UCSD-AML1 (cell line): Measurements from ENCODE around the gene RBBP8.
"Not testable (repeated sequence)": the region's sequence is repeated elsewhere in the genome, so short reads cannot be mapped to it uniquely, and the experiment has no call there.

Source experiments
- DNase-seq: peaks from one replicate; lab custom pipeline; 2025; ENCODE audit not compliant: unreplicated experiment; lab: John Stamatoyannopoulos, UW

RBBP8 gene

GRCh38 chr18:22939649-22940048 is 6.5 kb downstream of the RBBP8 start:
- DNase-seq = no peak

DNA sequence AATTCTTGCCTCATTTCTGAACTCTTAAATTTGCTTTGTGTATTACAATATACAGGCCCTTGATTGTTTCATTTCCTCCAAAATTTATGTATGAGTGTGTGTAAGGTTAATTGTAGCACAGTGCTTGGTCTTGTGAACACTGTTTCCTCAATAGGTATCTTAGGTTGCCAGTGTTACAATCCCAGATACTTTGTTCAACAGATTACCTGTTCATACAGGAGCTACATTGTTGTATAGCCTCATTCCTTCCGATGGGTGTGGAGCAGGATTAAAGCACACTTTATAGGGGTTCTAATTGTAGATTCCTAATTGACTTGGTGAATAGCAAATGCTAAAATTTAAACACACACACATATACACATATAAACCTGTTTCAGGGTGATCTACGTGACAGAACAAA is 10.7 kb downstream of the RBBP8 start:
- DNase-seq = no peak

DNA sequence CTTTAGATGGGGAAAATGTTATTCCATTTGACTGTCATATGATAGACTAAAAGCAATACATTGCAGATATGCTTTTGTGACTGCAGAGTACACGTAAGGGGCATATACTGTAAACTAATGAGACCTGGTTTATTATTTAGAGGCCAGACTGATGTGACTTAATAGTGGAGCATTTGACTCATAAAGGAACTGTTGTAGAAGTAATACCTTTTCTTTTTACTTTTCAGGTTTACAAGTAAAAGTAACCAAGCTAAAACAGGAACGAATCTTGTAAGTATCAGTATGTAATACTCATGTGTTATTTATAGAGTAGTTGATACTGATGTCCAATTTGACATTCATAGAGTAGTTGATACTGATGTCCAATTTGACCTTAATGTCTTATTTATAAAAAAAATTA is 13.1 kb downstream of the RBBP8 start:
- no peak for DNase-seq

- DNase-seq = no peak
These were observed 13.7 kb downstream of the RBBP8 start for GRCh38 chr18:22946846-22947245.

GRCh38 chr18:22951823-22952222 is 18.7 kb downstream of the RBBP8 start:
- no peak for DNase-seq

DNA sequence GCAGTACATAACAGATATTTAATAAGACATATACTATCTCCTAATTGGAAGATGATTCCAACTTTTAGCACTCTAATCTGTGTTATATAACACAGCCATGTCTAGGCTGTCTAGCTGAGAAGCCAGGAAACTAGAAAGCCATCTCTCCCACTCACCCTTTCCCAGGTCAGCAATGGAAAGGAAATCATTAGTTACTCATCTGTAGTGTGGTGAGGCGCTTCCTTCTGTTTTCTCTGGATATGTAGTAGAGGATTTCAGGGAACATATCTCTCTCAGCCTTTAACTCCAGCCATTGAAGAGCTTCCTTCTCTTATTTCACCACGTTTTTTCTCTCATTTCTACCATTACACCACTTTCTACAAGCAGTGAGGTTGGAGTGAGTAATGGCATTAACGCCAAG is 19.4 kb downstream of the RBBP8 start:
- no peak for DNase-seq

DNA sequence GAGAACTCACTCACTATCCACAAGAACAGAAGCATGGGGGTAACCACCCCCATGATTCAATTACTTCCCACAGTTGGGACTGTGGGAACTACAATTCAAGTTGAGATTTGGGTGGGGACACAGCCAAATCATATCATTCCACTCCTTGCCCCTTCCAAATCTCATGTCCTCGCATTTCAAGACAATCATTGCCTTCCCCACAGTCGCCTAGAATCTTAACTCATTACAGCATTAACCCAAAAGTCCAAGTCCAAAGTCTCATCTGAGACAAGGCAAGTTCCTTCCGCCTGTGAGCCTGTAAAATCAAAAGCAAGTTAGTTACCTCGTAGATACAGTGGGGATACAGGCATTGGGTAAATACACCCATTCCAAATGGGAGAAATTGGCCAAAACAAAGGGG is 20.9 kb downstream of the RBBP8 start:
- DNase-seq = not testable (repeated sequence)

GRCh38 chr18:22956226-22956625 is 23.1 kb downstream of the RBBP8 start:
- DNase-seq = no peak

GRCh38 chr18:22961156-22961555 is 28.0 kb downstream of the RBBP8 start:
- DNase-seq = no peak

GRCh38 chr18:22962004-22962403 is 28.9 kb downstream of the RBBP8 start:
- no peak for DNase-seq

DNA sequence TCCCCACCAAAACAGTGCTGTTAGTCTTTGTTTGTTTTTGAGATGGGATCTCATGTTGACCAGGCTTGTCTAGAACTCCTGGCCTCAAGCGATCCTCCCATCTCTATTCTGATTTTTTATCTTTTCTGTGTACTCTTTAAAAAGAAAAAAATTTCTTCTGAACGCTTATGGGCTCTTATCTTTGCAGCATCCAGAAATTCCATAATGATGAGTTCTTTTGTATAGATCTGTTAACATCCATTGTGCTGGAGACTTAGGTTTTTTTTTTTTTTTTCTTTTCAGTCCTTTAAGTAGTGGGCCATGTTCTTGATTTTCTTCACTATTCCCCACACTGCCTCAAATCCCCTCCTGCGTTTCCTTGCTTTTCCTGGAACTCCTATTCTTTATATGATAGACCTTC is 31.0 kb downstream of the RBBP8 start:
- no peak for DNase-seq

- no peak for DNase-seq
These were observed 31.6 kb downstream of the RBBP8 start for GRCh38 chr18:22964722-22965121.

- DNase-seq = no peak
These were observed 37.9 kb downstream of the RBBP8 start for GRCh38 chr18:22971038-22971437.

- no peak for DNase-seq
These were observed 40.9 kb downstream of the RBBP8 start for GRCh38 chr18:22974001-22974400.

DNA sequence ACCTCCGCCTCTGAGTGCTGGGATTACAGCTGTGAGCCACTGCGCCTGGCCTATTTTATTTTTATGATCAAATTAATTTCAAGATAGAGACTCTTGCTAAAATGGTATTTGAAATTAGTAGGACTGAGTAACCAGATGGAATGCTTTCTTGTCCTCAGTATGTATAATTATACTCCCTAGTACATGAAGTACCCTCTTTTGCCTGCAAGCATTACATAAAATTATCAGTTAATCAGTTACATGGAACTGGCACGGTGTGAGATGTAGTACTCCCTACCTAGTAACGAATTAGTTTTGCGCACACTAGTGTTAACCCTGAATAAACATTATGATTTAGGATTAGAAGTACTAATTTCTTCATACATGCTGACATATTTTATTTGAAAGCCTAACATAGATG is 41.6 kb downstream of the RBBP8 start:
- DNase-seq = no peak

DNA sequence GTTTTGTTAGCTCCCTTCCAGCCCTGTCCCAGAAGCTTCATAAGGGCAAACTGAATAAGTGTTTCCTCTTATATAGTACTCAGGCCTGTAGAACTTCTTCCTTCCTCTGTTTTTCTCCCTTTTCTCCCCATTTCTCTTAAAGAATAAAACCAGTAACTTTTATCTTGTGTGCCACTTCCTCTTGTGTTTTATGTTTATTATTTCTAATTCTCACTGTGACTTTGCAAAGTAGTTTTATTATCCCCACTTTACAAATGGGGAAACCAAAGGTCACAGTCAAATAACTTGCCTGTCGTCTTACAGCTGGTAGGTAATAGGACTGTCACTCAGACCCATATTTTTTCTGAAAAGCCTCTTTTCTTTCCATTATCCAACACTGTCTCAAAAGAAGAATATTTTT is 42.4 kb downstream of the RBBP8 start:
- DNase-seq = no peak

DNA sequence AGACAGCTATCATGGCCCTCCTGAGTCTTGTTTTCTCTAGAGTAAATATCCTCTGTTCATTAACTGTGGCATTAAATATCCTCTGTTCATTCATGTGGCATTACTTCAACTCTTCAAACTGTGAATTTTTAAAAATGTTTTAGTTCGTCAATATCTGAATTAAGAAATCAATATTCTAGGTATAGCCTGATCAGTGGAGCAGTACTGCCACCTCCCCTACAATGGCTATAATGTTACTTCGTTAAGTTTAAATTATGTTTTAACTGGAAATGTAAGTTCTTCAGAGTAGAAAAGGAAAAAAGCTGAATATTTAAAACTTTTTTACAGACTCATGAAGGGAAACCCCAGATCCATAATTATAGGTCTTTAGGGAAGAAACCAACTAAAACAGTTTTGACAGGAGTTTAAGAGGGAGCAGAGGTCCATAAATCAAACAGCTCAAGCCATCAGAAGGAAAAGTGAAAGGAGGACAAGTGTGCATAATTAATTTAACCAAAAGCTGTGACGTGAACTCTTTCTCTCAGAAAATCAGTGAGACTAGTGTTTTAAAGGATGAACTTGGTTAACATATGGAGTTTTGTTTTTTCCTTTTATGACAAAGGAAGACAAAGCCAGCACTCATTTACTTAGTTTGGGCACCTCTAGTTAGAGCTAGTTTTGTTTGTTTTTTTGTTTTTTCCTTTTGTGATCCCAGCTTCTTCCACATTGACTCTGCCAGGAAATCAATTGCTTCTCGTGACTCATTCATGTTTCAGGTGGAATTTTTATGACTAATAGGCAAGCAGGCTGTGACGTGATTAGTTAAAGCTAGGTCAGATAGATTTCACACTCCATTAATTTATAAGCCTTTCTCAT is 44.9 kb downstream of the RBBP8 start:
- DNase-seq = no peak

DNA sequence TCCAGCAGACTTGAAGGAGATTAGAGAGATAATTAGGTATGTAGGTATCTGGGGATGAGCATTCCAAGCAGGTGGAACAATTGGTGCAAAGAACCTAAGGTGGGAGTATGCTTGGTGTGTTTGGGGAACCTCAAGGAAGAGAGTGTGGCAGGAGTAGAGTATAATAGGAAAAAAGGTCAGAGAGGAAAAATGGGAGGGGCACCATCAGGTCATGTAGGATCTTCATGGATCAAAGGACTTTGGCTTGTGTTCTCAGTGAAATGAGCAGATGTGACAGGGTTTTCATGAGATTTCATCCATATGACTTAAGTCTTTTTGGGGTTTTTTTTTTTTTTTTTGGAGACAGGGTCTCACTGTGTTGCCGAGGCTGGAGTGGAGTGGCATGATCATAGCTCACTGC is 47.3 kb downstream of the RBBP8 start:
- DNase-seq = no peak

DNA sequence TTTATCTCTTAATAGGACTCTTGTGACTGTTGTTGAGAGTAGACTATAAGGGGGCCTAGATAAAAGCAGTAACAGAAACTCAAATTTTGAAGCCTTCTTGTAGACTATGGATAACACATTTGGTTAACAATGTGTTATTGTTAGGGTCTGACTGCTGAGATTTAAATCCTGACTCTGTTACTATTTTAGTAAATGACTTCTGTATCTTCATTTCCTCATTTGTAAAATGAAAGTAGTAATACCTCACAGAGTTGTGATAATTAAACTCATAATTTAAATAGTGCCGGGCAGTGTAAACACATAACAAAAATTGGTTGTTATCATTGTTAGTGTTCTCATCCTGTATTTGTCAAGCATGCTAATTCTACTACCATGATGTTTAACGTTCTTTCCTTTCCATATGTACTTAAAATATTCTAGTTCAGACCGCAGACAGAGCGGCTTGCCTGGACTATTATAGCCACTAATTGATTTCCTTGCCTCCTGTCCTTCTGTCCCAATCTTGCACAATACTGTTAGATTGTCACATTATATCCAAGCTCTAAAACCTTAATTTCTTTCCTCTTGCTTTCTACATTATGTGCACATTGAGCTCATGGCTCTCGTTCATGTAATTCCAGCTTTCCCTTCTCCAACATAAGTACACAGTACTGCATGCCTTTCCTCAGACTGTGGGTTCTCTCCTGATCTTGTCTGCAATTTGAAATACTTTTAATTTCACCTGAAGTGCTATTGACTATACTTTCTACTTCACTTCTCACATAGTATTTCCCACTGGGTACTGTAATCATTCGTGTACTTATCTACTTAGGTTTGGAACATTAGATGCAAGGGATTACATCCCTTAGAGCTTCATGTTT is 48.4 kb downstream of the RBBP8 start:
- DNase-seq = no peak

- no peak for DNase-seq
These were observed 50.0 kb downstream of the RBBP8 start for GRCh38 chr18:22983175-22983574.

- no peak for DNase-seq
These were observed 52.1 kb downstream of the RBBP8 start for GRCh38 chr18:22985250-22985649.

GRCh38 chr18:22987547-22988189 is 54.5 kb downstream of the RBBP8 start:
- DNase-seq = no peak
